M059J (cell line): ENCODE measurements around the gene TBL1X. TPM values are rescaled to one million over a fixed set of nuclear protein-coding genes. Genes with fewer than 3 reads are reported as not detected.
A peak's percentile ranks its signal among the peaks of the same experiment; 100 is the strongest.

Source experiments
- DNase-seq: peaks from one replicate; pipeline ENCODE4 v3.0.0-alpha.2; 2012; ENCODE audit warnings: low read depth
- total RNA-seq: library from RNA; depleted of rRNA; stranded (reverse); fragments of >200 nt; shearing (Covaris generic); gene quantifications from 2 replicates; pipeline ENCODE4 v1.2.3, GENCODE V29; 2014

TBL1X gene
- total RNA-seq, 1 experiment from 2014 or later = 12.7 TPM

GRCh38 chrX:9586992-9587392 lies 122.1 kb downstream of the TBL1X start:
- no peak for DNase-seq

DNA sequence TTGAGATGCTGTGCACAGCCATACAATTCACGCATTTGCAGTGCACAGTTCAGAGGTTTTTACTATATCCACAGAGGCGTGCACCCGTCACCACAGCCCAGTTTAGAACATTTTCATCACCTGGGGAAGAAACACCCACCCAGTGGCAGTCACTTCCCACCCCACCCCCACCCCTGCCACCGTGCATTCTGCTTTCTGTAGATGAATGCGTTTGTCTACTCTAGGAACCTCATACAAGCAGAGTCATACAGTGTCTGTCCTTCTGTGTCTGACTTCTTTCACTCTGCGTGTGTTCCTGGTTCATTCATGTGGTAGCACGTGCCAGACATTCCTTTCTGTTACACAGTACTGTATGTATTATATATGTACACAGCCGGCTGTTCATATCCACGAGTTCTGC lies 122.8 kb downstream of the TBL1X start:
- no peak for DNase-seq

DNA sequence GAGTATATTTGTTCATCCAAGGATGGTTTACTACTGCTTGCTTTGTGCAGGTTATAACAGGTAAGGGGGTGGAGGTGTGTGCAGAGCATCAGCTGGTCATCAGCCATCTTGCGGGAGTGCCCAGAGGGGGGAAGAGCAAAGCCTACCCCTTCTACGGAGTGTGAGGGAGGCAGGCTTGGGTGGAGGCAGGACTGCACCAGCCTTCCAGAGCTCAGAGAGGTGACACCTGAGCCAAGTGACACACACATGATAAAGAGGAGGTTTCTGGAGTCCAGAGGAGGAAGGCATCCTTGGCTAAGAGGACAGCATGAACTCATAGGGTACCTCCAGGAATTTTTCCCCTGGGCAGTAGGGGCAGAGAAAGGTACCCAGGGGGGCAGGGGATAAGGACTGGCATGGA lies 126.6 kb downstream of the TBL1X start:
- no peak for DNase-seq

GRCh38 chrX:9593756-9594155 lies 128.9 kb downstream of the TBL1X start:
- no peak for DNase-seq

DNA sequence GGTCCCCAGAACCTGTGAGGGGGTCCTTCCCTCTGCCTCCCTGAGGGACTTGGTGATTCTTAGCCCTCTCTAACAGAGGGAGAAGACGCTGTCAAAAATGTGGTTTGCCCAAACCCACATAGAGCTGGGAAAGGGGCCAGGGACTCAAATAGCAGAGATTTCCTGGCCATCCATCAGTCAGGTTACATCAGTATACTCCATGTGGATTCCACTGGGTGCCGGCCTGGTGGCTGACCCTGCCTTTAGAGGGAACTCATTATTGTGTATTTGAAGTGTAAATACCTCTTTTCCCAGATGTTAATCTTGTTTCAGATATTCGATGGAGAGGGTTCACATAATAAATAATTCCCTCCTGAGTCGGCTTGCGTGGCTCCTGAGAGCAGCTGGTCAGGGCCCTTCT lies 130.3 kb downstream of the TBL1X start:
- peak; percentile 71 for DNase-seq

- DNase-seq = no peak
Measured at GRCh38 chrX:9596837-9597236, 132.0 kb downstream of the TBL1X start.

DNA sequence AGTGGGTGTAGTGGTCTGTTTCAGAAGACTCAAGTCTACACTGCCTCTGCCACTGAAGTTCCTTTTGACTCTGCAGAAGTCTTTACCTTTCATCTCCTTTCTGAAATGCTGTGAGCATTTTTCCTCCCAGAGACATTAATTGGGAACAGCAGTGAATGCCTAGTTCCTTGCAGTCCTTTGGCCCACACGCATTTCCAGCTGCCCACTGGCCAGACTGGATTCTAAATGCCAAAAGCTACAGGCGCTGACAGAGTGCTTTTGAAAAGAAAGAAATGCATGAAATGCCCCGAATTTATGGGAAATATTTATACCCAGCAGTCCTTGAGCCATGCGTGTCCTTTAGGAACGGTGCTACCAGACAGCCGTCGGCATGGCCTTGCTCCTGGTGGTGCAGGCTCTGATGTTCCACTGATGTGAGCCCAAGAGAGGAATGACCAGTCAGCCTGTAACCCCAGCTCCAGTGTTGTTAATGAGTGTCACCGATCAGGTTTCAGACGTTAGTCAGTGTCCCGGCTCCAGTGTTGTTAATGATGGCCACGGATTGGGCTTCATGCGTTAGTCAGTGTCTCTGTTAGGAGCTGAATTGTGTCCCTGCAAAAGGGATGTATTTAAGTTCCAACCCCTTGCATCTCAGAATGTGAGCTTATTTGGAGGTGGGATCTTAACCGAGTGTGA lies 132.6 kb downstream of the TBL1X start:
- no peak for DNase-seq

DNA sequence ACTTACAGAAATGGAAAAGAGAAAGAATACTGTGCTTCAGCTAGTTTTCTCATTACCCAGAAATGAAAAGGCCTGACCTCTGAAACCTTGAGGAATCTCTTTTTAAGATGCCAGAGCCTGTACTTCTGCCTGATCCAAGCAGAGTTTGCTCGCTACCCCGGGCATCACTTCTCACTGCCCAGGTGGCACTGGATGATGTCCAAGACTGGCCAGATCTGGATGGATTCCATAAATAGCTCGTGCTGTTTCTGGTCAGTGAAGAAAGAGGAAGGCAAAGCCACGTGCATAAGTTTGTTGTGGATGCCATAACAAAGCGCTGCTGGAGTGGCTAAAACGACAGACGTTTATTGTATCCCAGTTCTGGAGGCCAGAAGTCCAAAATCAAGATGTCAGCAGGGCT lies 133.5 kb downstream of the TBL1X start:
- peak; percentile 15 for DNase-seq

DNA sequence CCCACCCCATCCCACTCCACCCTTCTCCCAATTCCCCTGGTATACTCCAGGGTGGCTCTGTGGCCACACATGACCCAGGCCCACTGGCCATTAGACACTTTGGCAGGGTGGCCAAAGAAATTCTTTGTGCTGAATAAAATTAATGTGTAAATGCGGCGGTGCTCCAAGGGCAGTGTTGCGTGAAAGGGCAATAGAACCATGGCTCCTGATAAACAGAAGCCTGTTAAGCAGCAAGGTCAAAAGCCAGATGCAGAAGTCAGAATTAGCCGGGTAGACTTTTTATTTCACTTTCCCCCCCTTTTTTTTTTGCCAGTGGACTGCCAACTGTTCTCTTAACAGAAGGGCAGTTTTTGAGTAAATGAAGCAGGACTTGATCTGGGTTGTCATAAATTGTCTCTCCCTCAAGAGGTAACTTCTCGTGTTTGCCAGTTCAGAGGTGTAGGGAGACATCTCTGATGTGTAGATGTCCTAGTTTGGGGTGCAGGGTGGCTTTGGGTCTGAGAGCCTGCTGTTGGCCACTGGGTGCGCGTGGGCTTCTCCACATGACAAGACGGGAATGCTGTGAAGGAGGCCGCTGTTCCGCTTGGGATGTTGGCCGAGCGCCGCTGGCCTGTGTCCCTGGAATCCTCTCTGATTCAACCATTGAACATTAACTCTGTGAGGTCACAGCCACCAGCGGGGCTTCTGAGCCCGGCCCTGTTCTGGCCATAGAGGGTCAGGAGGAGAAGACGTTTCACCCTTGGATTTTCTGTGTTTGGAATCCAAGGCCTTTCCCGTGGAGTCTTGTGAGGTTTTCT lies 139.5 kb downstream of the TBL1X start:
- DNase-seq = no peak

- DNase-seq = no peak
Measured at GRCh38 chrX:9604908-9605306, 140.0 kb downstream of the TBL1X start.

DNA sequence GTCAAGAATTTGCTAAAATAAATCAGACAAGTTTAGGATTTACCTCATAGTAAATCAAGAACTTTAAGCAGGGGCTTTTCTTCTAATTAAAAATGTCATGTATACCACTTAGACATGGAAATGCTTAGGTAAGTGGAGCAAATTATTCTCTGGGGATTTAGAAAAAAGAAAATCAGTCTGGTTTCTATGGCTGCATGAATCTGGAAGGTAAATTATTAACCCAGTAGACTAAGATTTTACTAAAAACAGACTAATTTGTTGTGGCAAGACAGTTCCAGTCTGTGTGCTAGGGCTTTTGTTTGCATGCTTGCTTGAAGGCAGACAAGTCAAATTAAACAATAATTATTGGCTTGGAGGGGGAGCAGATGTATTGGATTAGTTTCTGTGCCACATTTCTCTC lies 140.6 kb downstream of the TBL1X start:
- DNase-seq = no peak

DNA sequence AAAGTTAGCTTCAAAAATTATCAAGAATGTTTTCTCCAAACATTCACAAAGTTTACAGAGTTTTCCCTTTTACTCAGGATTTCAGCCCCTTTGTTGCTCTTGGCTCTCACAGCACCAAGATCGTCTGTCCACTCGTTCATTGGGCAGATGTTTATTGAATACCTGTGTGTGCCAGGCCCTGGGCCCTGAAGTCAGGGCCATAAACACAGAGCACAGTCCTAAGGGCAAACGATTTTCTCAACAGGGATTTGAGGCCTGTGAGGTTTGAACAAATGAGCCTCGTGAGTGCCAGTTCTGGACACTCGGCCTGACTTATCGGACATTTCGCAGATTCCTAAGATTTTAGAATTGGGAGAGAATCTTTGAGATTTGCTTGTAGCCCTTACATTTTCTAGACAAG lies 142.1 kb downstream of the TBL1X start:
- DNase-seq = no peak

- DNase-seq = no peak
Measured at GRCh38 chrX:9609499-9609898, 144.6 kb downstream of the TBL1X start.

DNA sequence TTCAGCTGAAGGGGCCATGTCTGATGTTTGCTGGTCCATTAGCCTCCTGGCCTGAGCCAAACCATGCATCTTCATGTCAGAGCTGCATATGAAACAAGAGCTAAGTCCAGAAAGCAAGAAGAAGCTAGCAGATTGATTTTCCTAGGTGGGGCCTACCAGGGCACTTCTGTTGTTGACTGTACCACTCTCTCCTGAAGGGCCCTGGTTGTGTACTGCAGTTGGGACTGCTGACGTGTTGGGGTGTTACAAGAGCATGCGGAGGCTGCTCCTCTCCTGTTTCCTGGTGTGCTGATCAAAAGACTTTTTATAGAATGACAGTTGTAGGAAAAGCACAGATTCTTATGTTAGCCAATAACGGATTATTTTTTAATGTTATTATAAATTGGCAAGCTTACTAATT lies 145.1 kb downstream of the TBL1X start:
- no peak for DNase-seq

GRCh38 chrX:9610771-9611392 lies 146.0 kb downstream of the TBL1X start:
- DNase-seq = peak; percentile 44

DNA sequence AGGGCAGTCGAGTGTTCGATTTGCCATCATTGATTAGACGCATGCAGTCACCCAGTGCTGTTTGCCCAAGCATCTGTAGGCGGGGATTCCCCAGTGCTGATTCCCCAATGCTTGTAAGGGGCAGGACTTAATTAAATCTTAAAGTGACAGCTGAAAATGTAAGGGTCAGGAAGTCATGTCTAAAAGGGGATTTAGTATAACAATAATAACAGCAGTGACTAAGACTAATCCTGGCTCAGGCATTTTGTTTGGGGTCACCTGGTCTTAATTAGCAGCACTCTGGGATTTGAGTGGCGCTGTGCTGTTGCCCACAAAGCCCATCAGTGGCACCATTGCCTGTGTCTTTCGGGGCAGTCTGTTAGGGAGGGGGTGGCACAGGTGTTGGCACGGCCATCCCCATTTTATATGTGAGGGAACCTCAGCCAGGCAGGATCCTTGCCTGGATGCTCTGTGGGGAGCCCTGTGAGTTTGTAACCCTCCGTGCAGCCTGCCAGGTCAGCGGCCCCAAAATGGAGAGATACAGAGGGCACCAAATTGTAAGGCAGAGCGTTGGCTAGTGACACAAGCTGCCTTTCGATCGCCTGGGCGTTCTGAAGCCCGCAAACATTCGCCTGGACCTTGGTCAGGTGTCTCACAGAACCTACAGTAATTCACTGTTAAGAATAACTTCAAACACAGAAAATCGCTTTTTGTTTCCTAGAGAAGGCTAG lies 146.7 kb downstream of the TBL1X start:
- DNase-seq = peak; percentile 27

- no peak for DNase-seq
Measured at GRCh38 chrX:9612146-9612505, 147.3 kb downstream of the TBL1X start.

GRCh38 chrX:9614016-9614415 lies 149.2 kb downstream of the TBL1X start:
- DNase-seq = peak; percentile 88

DNA sequence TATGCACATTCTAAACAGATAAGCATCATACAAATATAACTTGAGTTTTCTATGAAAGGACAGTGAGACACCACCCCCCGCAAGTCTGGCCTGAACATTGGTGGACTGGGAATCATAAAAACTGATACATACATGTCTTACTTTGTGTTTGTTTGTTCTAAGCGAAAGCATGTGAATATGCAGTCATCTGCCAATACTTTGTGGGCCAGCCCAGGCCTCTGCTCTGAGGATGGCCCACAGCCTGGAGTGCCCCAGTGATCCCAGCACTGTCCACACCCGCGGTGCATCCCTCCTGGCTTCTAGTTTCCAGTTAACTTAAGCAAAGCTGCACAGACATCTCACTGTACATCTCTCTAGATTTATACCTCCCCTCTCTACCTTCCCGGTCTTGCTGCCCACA lies 154.3 kb downstream of the TBL1X start:
- DNase-seq = no peak

DNA sequence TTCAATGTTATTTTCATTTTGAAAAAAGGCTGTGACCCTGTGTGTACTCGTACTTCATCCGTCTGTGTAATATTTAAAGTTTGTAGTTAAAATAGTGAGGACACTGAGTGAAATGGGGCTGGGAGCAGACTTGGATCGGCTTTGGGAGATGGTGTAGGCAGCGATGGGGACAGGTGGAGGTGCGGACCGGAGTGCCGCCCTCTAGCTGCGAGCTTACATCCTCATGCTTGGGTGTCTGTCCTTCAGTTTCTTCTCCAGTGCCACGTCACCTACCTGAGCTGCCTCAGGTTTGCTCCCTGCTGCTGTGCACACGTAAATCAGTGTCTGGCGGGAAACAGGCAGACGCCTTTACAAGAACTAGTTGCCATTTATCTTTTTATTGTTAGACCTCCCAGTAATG lies 154.7 kb downstream of the TBL1X start:
- DNase-seq = no peak

DNA sequence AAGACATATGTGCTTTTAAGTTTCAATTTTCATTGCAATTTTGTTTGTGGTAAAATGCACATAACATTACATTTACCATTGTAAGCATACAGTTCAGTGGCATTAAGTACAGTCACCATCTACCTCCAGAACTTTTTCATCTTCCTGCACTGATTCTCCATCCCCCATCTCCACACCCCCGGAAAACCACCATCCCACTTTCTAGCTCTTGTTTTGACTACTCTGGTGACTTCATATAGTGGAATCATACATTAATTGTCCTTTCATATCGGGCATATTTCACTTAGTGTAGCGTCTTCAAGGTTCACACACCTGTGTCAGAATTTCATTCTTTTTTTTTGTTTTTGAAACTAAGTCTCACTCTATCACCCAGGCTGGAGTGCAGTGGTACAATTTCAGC lies 157.3 kb downstream of the TBL1X start:
- DNase-seq = no peak

- DNase-seq = peak; percentile 7
Measured at GRCh38 chrX:9626379-9626778, 161.5 kb downstream of the TBL1X start.
